ENCODE data around the gene IL26.

GRCh38 chr12:68154779-68155178, 70.8 kb downstream of the IL26 start:
- TF ChIP-seq POLR2A (IDR thresholded peaks at IDR 0.05; ENCODE audit: low read depth, low read length) (no peak), CTCF (IDR thresholded peaks at IDR 0.05; ENCODE audit: extremely low read depth in 1 of 2, insufficient read depth in 1 of 2, low read depth in 1 of 2, low read length in 2 of 2) (no peak)
